ENCODE data around the gene ITPR1. TPM values are rescaled to one million over a fixed set of nuclear protein-coding genes. Genes with fewer than 3 reads are reported as not detected.

Gene ITPR1
- polyA plus RNA-seq, 2 of the 4 experiments (the other 2 are of a cell fraction): 2.8 to 9.6 TPM

DNA sequence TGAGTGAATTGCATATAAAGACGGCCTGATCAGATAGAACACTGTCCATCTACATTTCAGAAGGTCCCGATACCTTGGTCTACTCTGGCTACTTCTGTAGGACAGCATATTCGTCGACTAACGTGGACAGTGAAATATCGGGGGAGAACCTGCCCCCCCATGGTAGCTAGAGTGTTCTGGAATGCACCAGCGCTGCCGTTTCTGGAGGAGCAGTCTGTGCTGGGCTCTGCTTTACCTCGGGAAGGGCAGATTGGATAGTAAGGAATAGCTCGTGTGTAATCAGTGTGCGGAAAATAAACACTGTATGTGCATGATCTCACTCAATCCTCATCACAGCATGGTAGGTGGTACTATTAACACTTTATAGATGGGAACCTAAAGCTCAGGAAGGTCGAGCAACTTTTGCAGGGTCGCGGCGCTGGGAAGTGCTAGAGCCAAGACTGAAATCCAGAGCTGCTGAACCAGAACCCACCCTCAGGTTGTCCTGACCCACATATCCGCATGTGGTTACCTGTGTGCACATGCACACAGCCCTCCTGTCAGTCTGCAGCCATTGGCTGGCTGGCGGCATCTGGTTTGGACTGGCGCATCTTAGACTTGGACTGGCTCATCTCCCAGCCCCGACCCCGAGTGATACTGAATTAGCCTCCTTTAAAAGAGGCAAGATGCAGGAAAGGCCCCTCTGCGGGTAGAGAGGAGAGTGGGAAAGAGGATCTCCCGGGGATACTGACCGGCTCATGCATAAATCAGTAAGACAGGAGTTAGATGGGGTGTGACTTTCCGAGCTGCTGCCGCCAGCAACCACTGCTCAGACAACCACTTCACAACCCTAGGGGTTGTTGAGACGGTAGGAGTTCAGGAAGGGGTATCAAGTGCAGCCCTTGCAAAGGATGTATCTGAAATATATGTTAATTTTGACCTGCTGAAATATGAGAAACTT, 331.1 kb downstream of the ITPR1 start:
- peak in 1 of 2 experiments; percentile 48 for DNase-seq (ENCODE audit: low read depth in 1 of 2, low spot score in 1 of 2)
- peak overlapping the region; percentile 82 to 87 for H3K27ac ChIP-seq
- H3K9me3 ChIP-seq: no peaks in the 10 kb centered on the region
- H3K4me1 ChIP-seq: peaks cover 60% of the 10 kb centered on the region
- CTCF ChIA-PET: interaction anchor here (0.8 to 2.6 kb wide), 9 partner anchors 9 to 202 kb away, joined by 3 to 8 read pairs (median 6); partner anchors contain the start of gene BHLHE40
- 79% methylated on average over 26 of the region's 26 CpGs for WGBS (ENCODE audit: missing lambda C conversion rate)
- peak; percentile 17 to 39; a peak in 3 of 6 replicates for ATAC-seq
- H3K4me2 ChIP-seq: peak overlapping the region; percentile 73
- POLR2A ChIA-PET: interaction anchor here (1.2 kb wide), 2 partner anchors 155 to 160 kb away, joined by 4 to 6 read pairs; partner anchors contain the start of gene BHLHE40
- H3K4me3 ChIP-seq: no peak overlapping the region
- TF ChIP-seq MAFK (IDR thresholded peaks at IDR 0.05; ENCODE audit: partially characterized antibody) (no peak), NFE2L2 (conservative IDR thresholded peaks at IDR 0.05; ENCODE audit: low read length) (no peak), CEBPB (IDR thresholded peaks at IDR 0.05) (no peak), RAD21 (conservative IDR thresholded peaks at IDR 0.05 in 1 of 2, IDR thresholded peaks at IDR 0.05 in 1 of 2) (no peak), EHMT2 (IDR thresholded peaks at IDR 0.05; ENCODE audit: low read depth) (no peak), MAZ (IDR thresholded peaks at IDR 0.05; ENCODE audit: borderline replicate concordance, low read depth, low read length) (no peak), HDAC2 (IDR thresholded peaks at IDR 0.05) (no peak), ZSCAN20 (CRISPR knock-in tag; IDR thresholded peaks at IDR 0.05) (no peak), JUNB (IDR thresholded peaks at IDR 0.05) (no peak), MYC (IDR thresholded peaks at IDR 0.05; ENCODE audit: borderline replicate concordance, low read length) (no peak)
- TF ChIP-seq, protein P1, sequence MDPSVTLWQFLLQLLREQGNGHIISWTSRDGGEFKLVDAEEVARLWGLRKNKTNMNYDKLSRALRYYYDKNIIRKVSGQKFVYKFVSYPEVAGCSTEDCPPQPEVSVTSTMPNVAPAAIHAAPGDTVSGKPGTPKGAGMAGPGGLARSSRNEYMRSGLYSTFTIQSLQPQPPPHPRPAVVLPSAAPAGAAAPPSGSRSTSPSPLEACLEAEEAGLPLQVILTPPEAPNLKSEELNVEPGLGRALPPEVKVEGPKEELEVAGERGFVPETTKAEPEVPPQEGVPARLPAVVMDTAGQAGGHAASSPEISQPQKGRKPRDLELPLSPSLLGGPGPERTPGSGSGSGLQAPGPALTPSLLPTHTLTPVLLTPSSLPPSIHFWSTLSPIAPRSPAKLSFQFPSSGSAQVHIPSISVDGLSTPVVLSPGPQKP (IDR thresholded peaks at IDR 0.05; ENCODE audit: low read depth, low read length): no peak
- TF ChIP-seq, protein P2, sequence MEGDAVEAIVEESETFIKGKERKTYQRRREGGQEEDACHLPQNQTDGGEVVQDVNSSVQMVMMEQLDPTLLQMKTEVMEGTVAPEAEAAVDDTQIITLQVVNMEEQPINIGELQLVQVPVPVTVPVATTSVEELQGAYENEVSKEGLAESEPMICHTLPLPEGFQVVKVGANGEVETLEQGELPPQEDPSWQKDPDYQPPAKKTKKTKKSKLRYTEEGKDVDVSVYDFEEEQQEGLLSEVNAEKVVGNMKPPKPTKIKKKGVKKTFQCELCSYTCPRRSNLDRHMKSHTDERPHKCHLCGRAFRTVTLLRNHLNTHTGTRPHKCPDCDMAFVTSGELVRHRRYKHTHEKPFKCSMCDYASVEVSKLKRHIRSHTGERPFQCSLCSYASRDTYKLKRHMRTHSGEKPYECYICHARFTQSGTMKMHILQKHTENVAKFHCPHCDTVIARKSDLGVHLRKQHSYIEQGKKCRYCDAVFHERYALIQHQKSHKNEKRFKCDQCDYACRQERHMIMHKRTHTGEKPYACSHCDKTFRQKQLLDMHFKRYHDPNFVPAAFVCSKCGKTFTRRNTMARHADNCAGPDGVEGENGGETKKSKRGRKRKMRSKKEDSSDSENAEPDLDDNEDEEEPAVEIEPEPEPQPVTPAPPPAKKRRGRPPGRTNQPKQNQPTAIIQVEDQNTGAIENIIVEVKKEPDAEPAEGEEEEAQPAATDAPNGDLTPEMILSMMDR (IDR thresholded peaks at IDR 0.05): no peak
- TF ChIP-seq, protein P3, sequence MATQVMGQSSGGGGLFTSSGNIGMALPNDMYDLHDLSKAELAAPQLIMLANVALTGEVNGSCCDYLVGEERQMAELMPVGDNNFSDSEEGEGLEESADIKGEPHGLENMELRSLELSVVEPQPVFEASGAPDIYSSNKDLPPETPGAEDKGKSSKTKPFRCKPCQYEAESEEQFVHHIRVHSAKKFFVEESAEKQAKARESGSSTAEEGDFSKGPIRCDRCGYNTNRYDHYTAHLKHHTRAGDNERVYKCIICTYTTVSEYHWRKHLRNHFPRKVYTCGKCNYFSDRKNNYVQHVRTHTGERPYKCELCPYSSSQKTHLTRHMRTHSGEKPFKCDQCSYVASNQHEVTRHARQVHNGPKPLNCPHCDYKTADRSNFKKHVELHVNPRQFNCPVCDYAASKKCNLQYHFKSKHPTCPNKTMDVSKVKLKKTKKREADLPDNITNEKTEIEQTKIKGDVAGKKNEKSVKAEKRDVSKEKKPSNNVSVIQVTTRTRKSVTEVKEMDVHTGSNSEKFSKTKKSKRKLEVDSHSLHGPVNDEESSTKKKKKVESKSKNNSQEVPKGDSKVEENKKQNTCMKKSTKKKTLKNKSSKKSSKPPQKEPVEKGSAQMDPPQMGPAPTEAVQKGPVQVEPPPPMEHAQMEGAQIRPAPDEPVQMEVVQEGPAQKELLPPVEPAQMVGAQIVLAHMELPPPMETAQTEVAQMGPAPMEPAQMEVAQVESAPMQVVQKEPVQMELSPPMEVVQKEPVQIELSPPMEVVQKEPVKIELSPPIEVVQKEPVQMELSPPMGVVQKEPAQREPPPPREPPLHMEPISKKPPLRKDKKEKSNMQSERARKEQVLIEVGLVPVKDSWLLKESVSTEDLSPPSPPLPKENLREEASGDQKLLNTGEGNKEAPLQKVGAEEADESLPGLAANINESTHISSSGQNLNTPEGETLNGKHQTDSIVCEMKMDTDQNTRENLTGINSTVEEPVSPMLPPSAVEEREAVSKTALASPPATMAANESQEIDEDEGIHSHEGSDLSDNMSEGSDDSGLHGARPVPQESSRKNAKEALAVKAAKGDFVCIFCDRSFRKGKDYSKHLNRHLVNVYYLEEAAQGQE (IDR thresholded peaks at IDR 0.05): no peak
- no peak for FAIRE-seq

DNA sequence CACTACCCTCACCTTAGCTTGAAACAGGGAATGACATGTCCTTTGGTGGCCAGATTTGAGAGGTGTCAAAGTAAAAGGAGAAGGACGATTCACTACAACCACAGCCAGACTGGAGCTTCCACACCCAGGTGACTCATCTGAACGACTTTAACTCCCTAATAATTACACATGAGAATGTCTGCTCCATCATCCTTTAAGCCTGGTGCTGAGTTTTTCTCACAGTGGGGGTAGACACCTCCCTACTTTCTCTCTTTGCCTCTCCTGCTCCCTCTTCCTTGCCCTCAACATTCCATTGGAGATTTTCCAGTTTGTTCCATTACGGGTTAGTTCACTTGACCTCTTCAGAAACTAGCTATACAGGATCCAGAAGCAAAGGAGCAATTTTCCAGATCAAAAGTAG, 331.8 kb downstream of the ITPR1 start:
- CTCF ChIA-PET: interaction anchor here (0.7 to 2.6 kb wide), 10 partner anchors 10 to 228 kb away, joined by 3 to 8 read pairs (median 4); partner anchors contain the start of gene BHLHE40
- ATAC-seq: peak; percentile 44 to 65; a peak in 5 of 6 replicates
- no peak for FAIRE-seq
- DNase-seq (ENCODE audit: low read depth in 1 of 2, low spot score in 1 of 2): peak; percentile 81 to 85
- H3K4me3 ChIP-seq: no peak overlapping the region
- H3K9me3 ChIP-seq: no peaks in the 10 kb centered on the region
- TF ChIP-seq FOXS1 (CRISPR knock-in tag; IDR thresholded peaks at IDR 0.05): no peak
- no peak for TF ChIP-seq TP53 (CRISPR knock-in tag; IDR thresholded peaks at IDR 0.05)
- peak; percentile 73 for TF ChIP-seq JUNB (IDR thresholded peaks at IDR 0.05)
- TF ChIP-seq, protein P4, sequence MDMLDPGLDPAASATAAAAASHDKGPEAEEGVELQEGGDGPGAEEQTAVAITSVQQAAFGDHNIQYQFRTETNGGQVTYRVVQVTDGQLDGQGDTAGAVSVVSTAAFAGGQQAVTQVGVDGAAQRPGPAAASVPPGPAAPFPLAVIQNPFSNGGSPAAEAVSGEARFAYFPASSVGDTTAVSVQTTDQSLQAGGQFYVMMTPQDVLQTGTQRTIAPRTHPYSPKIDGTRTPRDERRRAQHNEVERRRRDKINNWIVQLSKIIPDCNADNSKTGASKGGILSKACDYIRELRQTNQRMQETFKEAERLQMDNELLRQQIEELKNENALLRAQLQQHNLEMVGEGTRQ (IDR thresholded peaks at IDR 0.05): no peak
- TF ChIP-seq, protein P5, sequence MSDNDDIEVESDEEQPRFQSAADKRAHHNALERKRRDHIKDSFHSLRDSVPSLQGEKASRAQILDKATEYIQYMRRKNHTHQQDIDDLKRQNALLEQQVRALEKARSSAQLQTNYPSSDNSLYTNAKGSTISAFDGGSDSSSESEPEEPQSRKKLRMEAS (IDR thresholded peaks at IDR 0.05): peak; percentile 78
- TF ChIP-seq CHD4 (IDR thresholded peaks at IDR 0.05; ENCODE audit: borderline replicate concordance): no peak
- no peak for TF ChIP-seq HOXB5 (CRISPR knock-in tag; IDR thresholded peaks at IDR 0.05)
- TF ChIP-seq GATA3 (IDR thresholded peaks at IDR 0.05; ENCODE audit: borderline replicate concordance): peak; percentile 46; the same call in 1 of the 2 replicates
- TF ChIP-seq FOSL2 (IDR thresholded peaks at IDR 0.05): peak; percentile 68; the same call in 1 of the 2 replicates
- TF ChIP-seq FOSL2 (CRISPR knock-in tag; IDR thresholded peaks at IDR 0.05): peak; percentile 90
- 0 out of 2 replicates have a peak, but pooled peaks have one; percentile 22 for TF ChIP-seq MYC (IDR thresholded peaks at IDR 0.05; ENCODE audit: borderline replicate concordance, low read length)
- TF ChIP-seq EP300 (IDR thresholded peaks at IDR 0.05): 0 out of 5 replicates have a peak, but pooled peaks of 1 of the 2 experiments have one; percentile 13
- TF ChIP-seq RAD21 (conservative IDR thresholded peaks at IDR 0.05 in 1 of 2, IDR thresholded peaks at IDR 0.05 in 1 of 2): peak; percentile 17 to 32; a peak in 1 of 5 replicates
- POLR2A ChIA-PET: interaction anchor here (1.2 kb wide), 2 partner anchors 154 to 159 kb away, joined by 4 to 6 read pairs; partner anchors contain the start of gene BHLHE40
- H3K27ac ChIP-seq: peak overlapping the region; percentile 82 to 87
- WGBS (ENCODE audit: missing lambda C conversion rate): 5% methylated on average over 3 of the region's 3 CpGs
- H3K4me1 ChIP-seq: peaks cover 65% of the 10 kb centered on the region
- H3K4me2 ChIP-seq: peak overlapping the region; percentile 73
